HEK293 (cell line): ENCODE data around the gene EI24.

Experiments
- BCL11B ChIP-seq: fragments of 450-650 bp; formaldehyde crosslinking; IDR thresholded peaks from 2 replicates; pipeline ENCODE4 v1.5.1; 2016; ENCODE audit warnings: low read depth, missing biosample characterization, missing genetic modification characterization
- INSM2 ChIP-seq: fragments of 450-650 bp; formaldehyde crosslinking; IDR thresholded peaks from 2 replicates; pipeline ENCODE4 v1.5.1; 2016; ENCODE audit warnings: missing biosample characterization, missing genetic modification characterization
- KLF17 ChIP-seq: fragments of 450-650 bp; formaldehyde crosslinking; IDR thresholded peaks from 2 replicates; pipeline ENCODE4 v1.5.1; 2016; ENCODE audit warnings: missing biosample characterization, missing genetic modification characterization
- KLF8 ChIP-seq: fragments of 450-650 bp; formaldehyde crosslinking; IDR thresholded peaks from 2 replicates; pipeline ENCODE4 v1.5.1; 2016; ENCODE audit warnings: missing biosample characterization, missing genetic modification characterization
- KLF9 ChIP-seq: fragments of 450-650 bp; formaldehyde crosslinking; IDR thresholded peaks from 2 replicates; pipeline ENCODE4 v1.5.1; 2016; ENCODE audit warnings: missing biosample characterization, missing genetic modification characterization, low read depth
- PBX3 ChIP-seq: sonication (generic); formaldehyde crosslinking; IDR thresholded peaks from 2 replicates; pipeline ENCODE4 v1.8.1; 2022; ENCODE audit warnings: mild to moderate bottlenecking, moderate library complexity, missing genetic modification reagents
- RBAK ChIP-seq: fragments of 450-650 bp; formaldehyde crosslinking; IDR thresholded peaks from 2 replicates; pipeline ENCODE4 v1.5.1; 2016; ENCODE audit warnings: missing biosample characterization, missing genetic modification characterization
- TRIM28 ChIP-seq: IDR thresholded peaks from 2 replicates; pipeline ENCODE4 v1.6.1; 2011; ENCODE audit warnings: low read length, control low read depth, borderline replicate concordance
- ZBTB20 ChIP-seq: fragments of 450-650 bp; formaldehyde crosslinking; IDR thresholded peaks from 2 replicates; pipeline ENCODE4 v1.5.1; 2016; ENCODE audit warnings: missing biosample characterization, missing genetic modification characterization
- ZFP3 ChIP-seq: fragments of 450-650 bp; formaldehyde crosslinking; IDR thresholded peaks from 2 replicates; pipeline ENCODE4 v1.5.1; 2016; ENCODE audit warnings: low read depth, missing biosample characterization, missing genetic modification characterization
- ZFP69B ChIP-seq: fragments of 450-650 bp; formaldehyde crosslinking; IDR thresholded peaks from 2 replicates; pipeline ENCODE4 v1.5.1; 2016; ENCODE audit warnings: missing biosample characterization, missing genetic modification characterization
- ZIC2 ChIP-seq: fragments of 450-650 bp; formaldehyde crosslinking; IDR thresholded peaks from 2 replicates; pipeline ENCODE4 v1.5.1; 2016; ENCODE audit warnings: missing biosample characterization, missing genetic modification characterization
- ZNF155 ChIP-seq: fragments of 450-650 bp; formaldehyde crosslinking; IDR thresholded peaks from 2 replicates; pipeline ENCODE4 v1.5.1; 2016; ENCODE audit warnings: missing biosample characterization, missing genetic modification characterization
- ZNF24 ChIP-seq: fragments of 450-650 bp; formaldehyde crosslinking; IDR thresholded peaks from 2 replicates; pipeline ENCODE4 v1.5.1; 2016; ENCODE audit warnings: missing biosample characterization, missing genetic modification characterization
- ZNF266 ChIP-seq: fragments of 450-650 bp; formaldehyde crosslinking; IDR thresholded peaks from 2 replicates; pipeline ENCODE4 v1.5.1; 2016; ENCODE audit warnings: missing biosample characterization, missing genetic modification characterization, low read depth
- ZNF350 ChIP-seq: fragments of 450-650 bp; formaldehyde crosslinking; IDR thresholded peaks from 2 replicates; pipeline ENCODE4 v1.5.0; 2017; ENCODE audit warnings: missing biosample characterization, mild to moderate bottlenecking, missing genetic modification characterization
- ZNF366 ChIP-seq: fragments of 450-650 bp; formaldehyde crosslinking; conservative IDR thresholded peaks from 2 replicates; pipeline ENCODE4 v1.5.1; 2016; ENCODE audit warnings: missing biosample characterization, missing genetic modification characterization
- ZNF449 ChIP-seq: fragments of 450-650 bp; formaldehyde crosslinking; IDR thresholded peaks from 2 replicates; pipeline ENCODE4 v1.5.1; 2017; ENCODE audit warnings: missing biosample characterization, mild to moderate bottlenecking, missing genetic modification characterization, moderate library complexity
- ZNF544 ChIP-seq: fragments of 450-650 bp; formaldehyde crosslinking; IDR thresholded peaks from 2 replicates; pipeline ENCODE4 v1.5.0; 2017; ENCODE audit warnings: missing biosample characterization, missing genetic modification characterization
- ZNF629 ChIP-seq: fragments of 450-650 bp; formaldehyde crosslinking; IDR thresholded peaks from 2 replicates; pipeline ENCODE4 v1.5.1; 2017; ENCODE audit warnings: missing biosample characterization, missing genetic modification characterization
- ZNF658 ChIP-seq: fragments of 450-650 bp; formaldehyde crosslinking; IDR thresholded peaks from 2 replicates; pipeline ENCODE4; 2016; ENCODE audit warnings: missing biosample characterization, missing genetic modification characterization
- ZNF660 ChIP-seq: fragments of 450-650 bp; IDR thresholded peaks from 2 replicates; pipeline ENCODE4 v1.5.1; 2018; ENCODE audit warnings: missing biosample characterization, mild to moderate bottlenecking, missing genetic modification characterization
- ZNF692 ChIP-seq: fragments of 450-650 bp; formaldehyde crosslinking; IDR thresholded peaks from 2 replicates; pipeline ENCODE4 v1.5.1; 2016; ENCODE audit warnings: missing biosample characterization, missing genetic modification characterization
- ZNF701 ChIP-seq: fragments of 450-650 bp; formaldehyde crosslinking; IDR thresholded peaks from 2 replicates; pipeline ENCODE4 v1.5.1; 2016; ENCODE audit warnings: missing biosample characterization, missing genetic modification characterization
- ZNF76 ChIP-seq: fragments of 450-650 bp; formaldehyde crosslinking; IDR thresholded peaks from 2 replicates; pipeline ENCODE4; 2016; ENCODE audit warnings: low read depth, missing biosample characterization, missing genetic modification characterization, borderline replicate concordance
- ZNF843 ChIP-seq: fragments of 450-650 bp; formaldehyde crosslinking; IDR thresholded peaks from 2 replicates; pipeline ENCODE4 v1.5.1; 2016; ENCODE audit warnings: missing biosample characterization, missing genetic modification characterization
- ZSCAN18 ChIP-seq: fragments of 450-650 bp; formaldehyde crosslinking; IDR thresholded peaks from 2 replicates; pipeline ENCODE4 v1.5.1; 2016; ENCODE audit warnings: missing biosample characterization, missing genetic modification characterization
- ZXDB ChIP-seq: fragments of 450-650 bp; formaldehyde crosslinking; IDR thresholded peaks from 2 replicates; pipeline ENCODE4 v1.5.1; 2016; ENCODE audit warnings: missing biosample characterization, missing genetic modification characterization

EI24 gene

GRCh38 chr11:125625630-125626287 lies 56.5 kb downstream of the EI24 start (continued):
- TF ChIP-seq INSM2 (peak; percentile 100), ZNF266 (tag by site-specific recombination) (no peak), ZNF155 (tag by site-specific recombination) (no peak), ZXDB (tag by site-specific recombination) (peak; percentile 89), PBX3 (CRISPR knock-in tag) (peak; percentile 90), ZNF701 (tag by site-specific recombination) (0 out of 2 replicates have a peak, but pooled peaks have one; percentile 47), ZNF350 (no peak), ZFP3 (no peak), ZNF366 (peak; percentile 69), ZNF24 (peak; percentile 87), TRIM28 (peak; percentile 54; the same call in 1 of the 2 replicates), ZNF658 (no peak), ZNF76 (peak; percentile 88), RBAK (tag by site-specific recombination) (no peak), ZIC2 (tag by site-specific recombination) (peak; percentile 69), BCL11B (peak; percentile 26; the same call in 1 of the 2 replicates), ZNF843 (tag by site-specific recombination) (peak; percentile 72), ZBTB20 (tag by site-specific recombination) (peak; percentile 71; the same call in 1 of the 2 replicates), ZNF449 (tag by site-specific recombination) (peak; percentile 16; the same call in 1 of the 2 replicates), KLF9 (tag by site-specific recombination) (peak; percentile 89; the same call in 1 of the 2 replicates), ZFP69B (tag by site-specific recombination) (peak; percentile 86), KLF8 (tag by site-specific recombination) (peak; percentile 98), ZSCAN18 (tag by site-specific recombination) (no peak), ZNF544 (tag by site-specific recombination) (no peak), ZNF629 (tag by site-specific recombination) (peak; percentile 88), ZNF692 (tag by site-specific recombination) (peak; percentile 72), KLF17 (tag by site-specific recombination) (peak; percentile 95), ZNF660 (tag by site-specific recombination) (peak; percentile 64)
